ENCODE measurements around the gene AQP7. TPM values are rescaled to one million over a fixed set of nuclear protein-coding genes. Genes with fewer than 3 reads are reported as not detected.
"Not testable (repeated sequence)": the region's sequence is repeated elsewhere in the genome, so short reads cannot be mapped to it uniquely, and the experiment has no call there.

Gene AQP7
- total RNA-seq, 1 experiment from 2014 or later = not detected

DNA sequence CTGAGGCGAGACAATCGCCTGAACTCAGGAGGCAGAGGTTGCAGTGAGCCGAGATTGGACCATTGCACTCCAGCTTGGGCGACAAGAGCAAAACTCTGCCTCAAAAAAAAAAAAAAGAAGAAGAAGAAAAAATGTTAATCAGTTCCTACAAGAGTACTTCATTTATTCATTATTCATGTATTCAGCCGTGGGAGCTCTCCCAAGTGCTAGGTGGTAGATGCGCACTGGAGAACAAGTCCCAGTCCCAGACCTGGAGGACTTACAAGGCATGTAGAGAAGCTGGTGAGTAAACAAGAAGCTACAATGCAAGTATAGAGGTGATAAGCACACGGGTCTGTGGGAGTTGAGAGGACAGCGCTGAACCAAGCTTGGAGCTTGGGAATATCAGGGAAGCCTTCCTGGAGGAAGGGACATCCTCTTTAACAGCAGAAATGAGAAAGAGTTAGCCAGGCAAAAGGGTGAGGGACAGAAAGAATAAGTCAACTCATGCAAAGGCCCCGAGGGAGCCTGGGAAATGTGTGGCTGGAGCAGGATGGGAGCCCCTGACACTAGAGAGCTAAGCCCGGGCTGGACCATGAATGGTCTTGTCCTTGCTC is 17.4 kb upstream of the AQP7 start:
- DNase-seq = no peak
- no peaks in the 10 kb centered on the region for H3K36me3 ChIP-seq (replicated peaks; ENCODE audit: control insufficient read depth, insufficient read depth, low read length)
- H3K4me3 ChIP-seq (ENCODE audit: insufficient read depth, low read depth, low read length) = no peak overlapping the region
- no peaks in the 10 kb centered on the region for H3K27me3 ChIP-seq (ENCODE audit: control insufficient read depth, insufficient read depth, low read length)

DNA sequence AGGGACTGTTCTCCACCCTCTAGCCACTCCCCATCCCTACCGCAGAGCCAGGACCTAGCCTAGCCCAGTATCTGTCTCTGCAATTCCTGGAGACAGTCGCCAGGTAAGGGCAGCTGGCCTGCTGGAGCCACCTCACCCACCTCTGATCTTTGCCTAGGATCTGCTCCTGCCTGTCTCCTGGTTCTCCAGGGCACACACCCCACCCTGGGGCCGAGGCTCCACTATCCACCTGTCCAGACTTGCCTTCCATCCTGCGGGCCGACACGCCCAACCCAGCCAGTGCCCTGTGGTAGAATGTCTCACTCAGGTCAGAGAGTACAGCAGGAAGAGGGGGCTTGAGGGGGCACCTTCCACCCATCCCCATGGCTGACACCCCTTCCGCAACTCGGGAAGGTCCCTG is 15.7 kb upstream of the AQP7 start:
- no peak overlapping the region for H3K4me3 ChIP-seq (ENCODE audit: insufficient read depth, low read depth, low read length)
- no peaks in the 10 kb centered on the region for H3K27me3 ChIP-seq (ENCODE audit: control insufficient read depth, insufficient read depth, low read length)
- DNase-seq = no peak
- H3K36me3 ChIP-seq (replicated peaks; ENCODE audit: control insufficient read depth, insufficient read depth, low read length) = no peaks in the 10 kb centered on the region

- Histone ChIP-seq H3K4me3 (ENCODE audit: insufficient read depth, low read depth, low read length) (no peak overlapping the region), H3K36me3 (replicated peaks; ENCODE audit: control insufficient read depth, insufficient read depth, low read length) (no peaks in the 10 kb centered on the region), H3K27me3 (ENCODE audit: control insufficient read depth, insufficient read depth, low read length) (no peaks in the 10 kb centered on the region)
- no peak for DNase-seq
Measured at GRCh38 chr9:33416996-33417395, 14.6 kb upstream of the AQP7 start.

DNA sequence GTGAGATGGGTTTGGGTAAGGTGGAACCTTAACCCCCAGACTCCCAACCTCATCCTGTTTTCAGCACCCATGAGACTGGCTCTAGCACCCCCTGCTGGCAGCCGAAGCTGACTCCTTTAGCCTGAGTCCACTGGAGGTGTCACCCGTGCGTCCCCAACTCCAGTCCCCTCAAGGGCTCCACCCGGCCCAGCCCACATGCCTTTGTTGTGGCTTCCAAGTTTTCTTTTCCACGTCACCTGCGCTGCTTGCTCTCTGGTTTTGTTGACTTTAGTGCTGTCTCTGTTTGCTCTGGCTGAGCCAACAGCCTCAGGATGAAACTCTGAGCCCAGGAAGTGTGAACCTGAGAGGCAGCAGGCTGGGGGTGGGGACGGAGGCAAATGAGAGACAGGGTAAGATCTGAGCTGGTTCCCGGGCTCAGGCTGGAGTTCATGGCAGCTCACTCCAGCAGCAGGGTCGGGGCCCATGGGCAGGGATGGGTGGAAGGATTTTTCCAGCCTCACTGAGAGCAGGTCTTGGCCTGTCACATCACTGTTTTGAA is 13.2 kb upstream of the AQP7 start:
- DNase-seq = peak; percentile 92
- H3K36me3 ChIP-seq (replicated peaks; ENCODE audit: control insufficient read depth, insufficient read depth, low read length) = no peaks in the 10 kb centered on the region
- H3K4me3 ChIP-seq (ENCODE audit: insufficient read depth, low read depth, low read length) = no peak overlapping the region
- no peaks in the 10 kb centered on the region for H3K27me3 ChIP-seq (ENCODE audit: control insufficient read depth, insufficient read depth, low read length)

GRCh38 chr9:33414889-33415500 is 12.6 kb upstream of the AQP7 start:
- no peak overlapping the region for H3K4me3 ChIP-seq (ENCODE audit: insufficient read depth, low read depth, low read length)

GRCh38 chr9:33414268-33414667 is 11.9 kb upstream of the AQP7 start:
- H3K27me3 ChIP-seq (ENCODE audit: control insufficient read depth, insufficient read depth, low read length) = no peaks in the 10 kb centered on the region
- no peaks in the 10 kb centered on the region for H3K36me3 ChIP-seq (replicated peaks; ENCODE audit: control insufficient read depth, insufficient read depth, low read length)
- no peak overlapping the region for H3K4me3 ChIP-seq (ENCODE audit: insufficient read depth, low read depth, low read length)
- no peak for DNase-seq

More at GRCh38 chr9:33414889-33415500, 12.6 kb upstream of the AQP7 start:
- H3K36me3 ChIP-seq (replicated peaks; ENCODE audit: control insufficient read depth, insufficient read depth, low read length) = no peaks in the 10 kb centered on the region
- no peak for DNase-seq
- no peaks in the 10 kb centered on the region for H3K27me3 ChIP-seq (ENCODE audit: control insufficient read depth, insufficient read depth, low read length)

- H3K4me3 ChIP-seq (ENCODE audit: insufficient read depth, low read depth, low read length) = no peak overlapping the region
- no peaks in the 10 kb centered on the region for H3K36me3 ChIP-seq (replicated peaks; ENCODE audit: control insufficient read depth, insufficient read depth, low read length)
- no peak for DNase-seq
- H3K27me3 ChIP-seq (ENCODE audit: control insufficient read depth, insufficient read depth, low read length) = no peaks in the 10 kb centered on the region
Measured at GRCh38 chr9:33408087-33408486, 5.7 kb upstream of the AQP7 start.

DNA sequence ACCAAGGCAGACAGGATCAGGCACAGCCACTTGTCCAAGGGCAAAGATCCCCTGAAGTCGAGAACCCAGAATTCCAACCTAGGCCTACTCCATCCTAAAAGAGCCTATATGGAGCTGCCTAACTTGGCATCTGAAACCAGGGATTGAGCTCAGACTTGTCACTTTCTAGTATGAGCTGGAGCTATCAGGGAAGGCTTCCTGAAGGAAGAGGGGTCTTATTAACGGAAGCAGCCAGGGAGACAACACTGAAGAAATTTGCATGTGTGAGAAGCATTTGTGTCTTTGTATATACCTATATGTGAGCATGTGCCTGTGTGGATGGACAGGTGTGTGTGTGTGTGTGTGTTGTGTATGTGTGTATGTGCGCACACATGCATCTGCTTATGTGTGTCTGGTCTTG is 4.7 kb upstream of the AQP7 start:
- no peak overlapping the region for H3K4me3 ChIP-seq (ENCODE audit: insufficient read depth, low read depth, low read length)
- DNase-seq = no peak
- H3K36me3 ChIP-seq (replicated peaks; ENCODE audit: control insufficient read depth, insufficient read depth, low read length) = no peaks in the 10 kb centered on the region
- H3K27me3 ChIP-seq (ENCODE audit: control insufficient read depth, insufficient read depth, low read length) = no peaks in the 10 kb centered on the region

DNA sequence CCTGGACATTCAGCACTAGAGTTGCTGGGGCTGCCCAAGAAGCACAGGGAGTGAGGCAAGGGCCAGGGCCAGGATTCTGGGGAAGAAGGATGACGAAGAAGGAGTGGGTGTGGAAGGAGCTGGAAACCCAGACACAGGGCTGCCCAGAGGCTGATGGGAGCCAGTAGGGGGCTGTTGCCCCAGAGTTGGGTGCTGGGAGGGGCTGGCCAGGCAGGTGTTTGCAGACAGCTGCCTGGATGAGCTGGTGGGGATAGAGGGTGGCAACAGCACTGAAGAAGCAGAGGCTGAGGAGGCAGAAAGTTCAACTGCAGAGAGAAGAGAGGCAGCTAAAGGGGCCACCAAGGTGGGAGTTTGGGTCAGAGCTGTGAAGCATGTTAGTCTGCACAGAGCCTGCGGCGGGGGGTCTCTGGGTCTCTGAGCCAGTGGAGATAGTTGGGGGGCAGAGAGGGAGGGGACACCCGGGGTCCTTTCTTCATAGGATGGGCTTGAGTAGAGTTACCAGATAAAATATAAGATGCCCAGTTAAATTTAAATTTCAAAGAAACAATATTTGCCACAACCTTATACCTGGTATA is 2.5 kb upstream of the AQP7 start:
- no peak overlapping the region for H3K4me3 ChIP-seq (ENCODE audit: insufficient read depth, low read depth, low read length)
- no peaks in the 10 kb centered on the region for H3K36me3 ChIP-seq (replicated peaks; ENCODE audit: control insufficient read depth, insufficient read depth, low read length)

DNA sequence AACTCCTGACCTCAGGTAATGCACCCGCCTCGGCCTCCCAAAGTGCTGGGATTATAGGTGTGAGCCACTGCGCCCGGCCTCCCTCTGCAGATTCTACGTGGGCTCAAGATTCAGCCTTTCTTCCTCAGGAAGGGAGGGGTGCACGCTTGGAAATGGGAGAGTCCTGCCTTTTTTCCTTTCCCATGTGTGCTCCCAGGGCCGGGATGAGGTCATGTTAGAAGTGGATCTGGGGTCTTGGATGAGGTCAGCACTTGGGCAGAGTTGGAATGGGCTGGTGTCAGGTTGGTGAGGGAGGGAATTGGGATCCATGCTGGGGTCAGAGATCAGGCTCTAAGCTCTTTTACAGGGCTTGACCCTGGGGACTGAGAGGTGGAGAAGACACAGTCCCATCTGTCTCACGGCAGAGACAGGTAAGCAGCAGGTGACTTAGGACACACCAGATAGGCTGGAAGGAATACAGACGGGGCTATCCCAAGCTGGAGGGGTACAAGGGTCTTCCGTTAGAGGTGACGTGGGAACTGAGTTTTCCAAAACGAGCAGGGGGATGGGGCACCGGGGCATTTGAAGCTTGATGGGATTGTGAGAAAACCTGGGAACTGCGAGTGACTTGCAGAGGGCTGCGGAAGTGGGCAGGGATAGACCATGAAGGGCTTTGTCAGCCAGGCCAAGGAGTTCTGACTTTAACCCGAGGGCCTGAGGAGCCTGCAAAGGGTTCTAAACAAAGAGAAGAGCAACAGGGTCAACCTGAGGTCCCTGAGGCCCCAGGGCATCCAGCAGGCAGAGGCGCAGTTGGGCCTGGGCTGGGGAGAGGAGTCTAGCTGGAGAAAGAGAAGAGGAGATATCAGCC is 1.8 kb upstream of the AQP7 start:
- H3K36me3 ChIP-seq (replicated peaks; ENCODE audit: control insufficient read depth, insufficient read depth, low read length) = no peaks in the 10 kb centered on the region
- H3K27me3 ChIP-seq (ENCODE audit: control insufficient read depth, insufficient read depth, low read length) = no peaks in the 10 kb centered on the region
- no peak overlapping the region for H3K4me3 ChIP-seq (ENCODE audit: insufficient read depth, low read depth, low read length)
- DNase-seq = peak; percentile 30

More for the DNA sequence above, 2.5 kb upstream of the AQP7 start:
- H3K27me3 ChIP-seq (ENCODE audit: control insufficient read depth, insufficient read depth, low read length) = no peaks in the 10 kb centered on the region
- DNase-seq = peak; percentile 35

- not testable (repeated sequence) for H3K27me3 ChIP-seq (ENCODE audit: control insufficient read depth, insufficient read depth, low read length); DNase-seq; H3K4me3 ChIP-seq (ENCODE audit: insufficient read depth, low read depth, low read length); H3K36me3 ChIP-seq (replicated peaks; ENCODE audit: control insufficient read depth, insufficient read depth, low read length)
Measured at GRCh38 chr9:33401809-33402208, 559 bp downstream of the AQP7 start.

DNA sequence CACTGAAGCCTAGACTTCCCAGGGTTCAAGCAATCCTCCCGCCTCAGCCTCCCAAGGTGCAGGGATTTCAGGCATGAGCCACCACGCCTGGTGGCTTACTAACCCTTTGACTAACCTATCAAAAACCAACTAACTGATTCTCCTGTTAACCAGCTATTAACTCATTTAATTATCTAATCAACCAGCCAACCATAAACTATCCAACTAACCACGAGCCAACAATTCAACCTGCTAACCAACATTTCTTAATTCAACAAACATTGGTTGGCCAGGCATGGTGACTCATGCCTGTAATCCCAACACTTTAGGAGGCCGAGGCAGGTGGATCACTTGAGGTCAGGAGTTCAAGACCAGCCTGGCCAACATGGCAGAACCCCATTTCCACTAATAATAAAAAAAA is 3.3 kb downstream of the AQP7 start:
- not testable (repeated sequence) for H3K4me3 ChIP-seq (ENCODE audit: insufficient read depth, low read depth, low read length); DNase-seq; H3K36me3 ChIP-seq (replicated peaks; ENCODE audit: control insufficient read depth, insufficient read depth, low read length); H3K27me3 ChIP-seq (ENCODE audit: control insufficient read depth, insufficient read depth, low read length)

GRCh38 chr9:33397801-33398200 is 4.6 kb downstream of the AQP7 start:
- not testable (repeated sequence) for H3K4me3 ChIP-seq (ENCODE audit: insufficient read depth, low read depth, low read length); H3K36me3 ChIP-seq (replicated peaks; ENCODE audit: control insufficient read depth, insufficient read depth, low read length); H3K27me3 ChIP-seq (ENCODE audit: control insufficient read depth, insufficient read depth, low read length); DNase-seq

- not testable (repeated sequence) for H3K36me3 ChIP-seq (replicated peaks; ENCODE audit: control insufficient read depth, insufficient read depth, low read length); DNase-seq; H3K4me3 ChIP-seq (ENCODE audit: insufficient read depth, low read depth, low read length); H3K27me3 ChIP-seq (ENCODE audit: control insufficient read depth, insufficient read depth, low read length)
Measured at GRCh38 chr9:33395159-33395879, 7.0 kb downstream of the AQP7 start.
